NB4 (cell line): ENCODE measurements around the gene PPP2R5C.

Experiments
- POLR2A ChIP-seq: IDR thresholded peaks from 2 replicates; pipeline ENCODE4 v1.6.1; 2011; ENCODE audit warnings: mild to moderate bottlenecking; ENCODE audit not compliant: insufficient read length; ENCODE audit errors: extremely low read depth
- TF ChIP-seq, protein P1 (sequence below): IDR thresholded peaks from one replicate; pipeline ENCODE4 v1.5.1; 2012; ENCODE audit warnings: low read depth, low read length

GRCh38 chr14:101734246-101734847 is 27.2 kb upstream of the PPP2R5C start:
- TF ChIP-seq, protein P1, sequence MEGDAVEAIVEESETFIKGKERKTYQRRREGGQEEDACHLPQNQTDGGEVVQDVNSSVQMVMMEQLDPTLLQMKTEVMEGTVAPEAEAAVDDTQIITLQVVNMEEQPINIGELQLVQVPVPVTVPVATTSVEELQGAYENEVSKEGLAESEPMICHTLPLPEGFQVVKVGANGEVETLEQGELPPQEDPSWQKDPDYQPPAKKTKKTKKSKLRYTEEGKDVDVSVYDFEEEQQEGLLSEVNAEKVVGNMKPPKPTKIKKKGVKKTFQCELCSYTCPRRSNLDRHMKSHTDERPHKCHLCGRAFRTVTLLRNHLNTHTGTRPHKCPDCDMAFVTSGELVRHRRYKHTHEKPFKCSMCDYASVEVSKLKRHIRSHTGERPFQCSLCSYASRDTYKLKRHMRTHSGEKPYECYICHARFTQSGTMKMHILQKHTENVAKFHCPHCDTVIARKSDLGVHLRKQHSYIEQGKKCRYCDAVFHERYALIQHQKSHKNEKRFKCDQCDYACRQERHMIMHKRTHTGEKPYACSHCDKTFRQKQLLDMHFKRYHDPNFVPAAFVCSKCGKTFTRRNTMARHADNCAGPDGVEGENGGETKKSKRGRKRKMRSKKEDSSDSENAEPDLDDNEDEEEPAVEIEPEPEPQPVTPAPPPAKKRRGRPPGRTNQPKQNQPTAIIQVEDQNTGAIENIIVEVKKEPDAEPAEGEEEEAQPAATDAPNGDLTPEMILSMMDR = no peak
- TF ChIP-seq POLR2A = no peak
